Measurements from ENCODE around the gene COMMD10.

DNA sequence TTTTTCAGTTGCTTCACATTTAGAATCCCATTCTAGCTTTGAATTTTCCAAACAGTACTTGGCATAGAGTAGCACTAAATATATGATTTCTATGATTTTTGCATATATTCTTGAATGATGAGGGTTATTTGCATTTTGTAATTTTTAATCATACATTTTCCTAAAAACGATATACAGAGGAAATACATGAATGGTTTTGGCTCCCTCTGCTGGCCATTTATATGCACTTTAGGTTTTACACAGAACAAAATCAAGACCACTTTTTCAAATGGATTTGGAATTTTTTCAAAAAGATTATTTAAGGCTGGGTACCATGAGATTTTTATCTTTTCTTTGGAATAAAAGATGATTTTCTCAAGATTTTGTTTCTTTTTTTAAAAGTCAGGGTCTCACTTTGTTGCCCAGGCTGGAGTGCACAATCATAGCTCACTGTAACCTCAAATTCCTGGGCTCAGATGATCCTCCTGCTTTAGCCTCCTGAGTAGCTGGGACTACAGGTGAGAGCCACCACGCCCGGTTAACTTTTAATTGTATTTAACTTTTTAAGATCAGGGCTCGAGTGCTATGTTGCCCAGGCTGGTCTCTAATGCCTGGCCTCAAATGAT lies 16.7 kb upstream of the COMMD10 start:
- TF ChIP-seq, protein P1, sequence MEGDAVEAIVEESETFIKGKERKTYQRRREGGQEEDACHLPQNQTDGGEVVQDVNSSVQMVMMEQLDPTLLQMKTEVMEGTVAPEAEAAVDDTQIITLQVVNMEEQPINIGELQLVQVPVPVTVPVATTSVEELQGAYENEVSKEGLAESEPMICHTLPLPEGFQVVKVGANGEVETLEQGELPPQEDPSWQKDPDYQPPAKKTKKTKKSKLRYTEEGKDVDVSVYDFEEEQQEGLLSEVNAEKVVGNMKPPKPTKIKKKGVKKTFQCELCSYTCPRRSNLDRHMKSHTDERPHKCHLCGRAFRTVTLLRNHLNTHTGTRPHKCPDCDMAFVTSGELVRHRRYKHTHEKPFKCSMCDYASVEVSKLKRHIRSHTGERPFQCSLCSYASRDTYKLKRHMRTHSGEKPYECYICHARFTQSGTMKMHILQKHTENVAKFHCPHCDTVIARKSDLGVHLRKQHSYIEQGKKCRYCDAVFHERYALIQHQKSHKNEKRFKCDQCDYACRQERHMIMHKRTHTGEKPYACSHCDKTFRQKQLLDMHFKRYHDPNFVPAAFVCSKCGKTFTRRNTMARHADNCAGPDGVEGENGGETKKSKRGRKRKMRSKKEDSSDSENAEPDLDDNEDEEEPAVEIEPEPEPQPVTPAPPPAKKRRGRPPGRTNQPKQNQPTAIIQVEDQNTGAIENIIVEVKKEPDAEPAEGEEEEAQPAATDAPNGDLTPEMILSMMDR (optimal IDR thresholded peaks at IDR 0.05 in 1 of 3, IDR thresholded peaks at IDR 0.05 in 1 of 3, conservative IDR thresholded peaks at IDR 0.05 in 1 of 3; ENCODE audit: extremely low read depth in 1 of 3, insufficient read depth in 2 of 3, low read length in 3 of 3) = peak in 2 of 3 experiments; percentile 48 to 54
- TF ChIP-seq EZH2 (IDR thresholded peaks at IDR 0.05; ENCODE audit: low read length) = no peak
